Cortex of kidney (tissue), 1 donor: ENCODE results near the gene PRKAR1A.
"Not testable (repeated sequence)": the region's sequence is repeated elsewhere in the genome, so short reads cannot be mapped to it uniquely, and the experiment has no call there.

Source experiments
- DNase-seq: peaks from one replicate; lab custom pipeline; 2025; lab: John Stamatoyannopoulos, UW

PRKAR1A gene

DNA sequence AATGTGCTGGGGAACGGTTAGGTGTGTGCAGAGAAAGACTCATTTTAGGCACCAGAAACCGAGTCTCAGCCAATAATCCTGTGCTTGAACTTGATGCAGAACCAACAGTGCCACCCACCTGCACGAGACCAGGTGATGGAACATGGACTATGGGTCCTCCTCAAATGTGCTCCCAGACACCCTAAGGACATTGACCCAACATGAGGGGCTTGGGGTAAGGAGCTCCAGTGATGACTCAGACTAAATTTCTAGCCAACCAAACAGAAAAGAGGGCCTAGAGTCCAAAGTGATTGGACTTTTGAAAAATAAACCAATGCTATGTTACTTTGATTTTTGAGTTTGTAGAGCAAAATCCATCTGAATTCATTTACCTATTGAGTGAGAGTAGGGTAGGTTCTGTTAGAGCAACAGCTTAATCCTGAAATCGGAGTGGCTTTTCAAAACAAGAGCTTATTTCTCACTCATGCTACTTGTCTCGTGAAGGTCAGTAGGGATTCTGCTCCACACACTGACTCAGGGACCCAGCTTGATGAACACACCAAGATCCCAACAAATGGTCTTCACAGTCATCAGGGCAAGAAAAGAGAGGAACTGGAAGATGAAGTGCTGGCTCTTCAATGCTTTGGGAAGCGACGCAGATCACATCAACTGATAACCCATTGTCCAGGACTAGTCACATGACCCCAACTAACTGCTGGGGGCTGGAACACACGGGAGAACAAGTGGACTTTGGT, 67.1 kb downstream of the PRKAR1A start:
- DNase-seq: no peak

DNA sequence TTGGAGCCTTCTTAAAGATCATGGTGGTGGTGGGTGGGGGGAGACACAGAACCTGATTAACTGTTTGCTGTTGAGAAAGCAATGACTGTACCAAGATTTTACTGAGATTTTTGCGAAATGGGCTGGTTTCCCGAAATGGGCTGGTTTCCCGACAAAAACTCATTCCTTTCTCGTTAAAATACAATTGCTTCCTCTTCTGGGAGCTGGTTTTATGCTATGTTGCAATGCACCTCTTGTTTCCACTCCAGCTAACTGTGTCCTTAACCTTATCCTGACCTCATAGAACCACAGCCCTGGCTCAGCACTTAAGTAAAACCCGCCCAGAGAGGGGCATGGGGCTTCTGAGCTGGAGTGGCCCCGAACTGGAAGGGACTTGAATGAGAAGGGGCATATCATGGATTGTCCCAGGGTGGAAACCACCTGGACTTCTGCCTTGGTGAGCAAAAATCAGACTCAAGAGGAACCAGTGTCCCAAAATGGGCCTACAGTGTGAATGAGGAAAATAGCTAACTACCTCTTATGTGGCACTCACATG, 68.1 kb downstream of the PRKAR1A start:
- DNase-seq: no peak

DNA sequence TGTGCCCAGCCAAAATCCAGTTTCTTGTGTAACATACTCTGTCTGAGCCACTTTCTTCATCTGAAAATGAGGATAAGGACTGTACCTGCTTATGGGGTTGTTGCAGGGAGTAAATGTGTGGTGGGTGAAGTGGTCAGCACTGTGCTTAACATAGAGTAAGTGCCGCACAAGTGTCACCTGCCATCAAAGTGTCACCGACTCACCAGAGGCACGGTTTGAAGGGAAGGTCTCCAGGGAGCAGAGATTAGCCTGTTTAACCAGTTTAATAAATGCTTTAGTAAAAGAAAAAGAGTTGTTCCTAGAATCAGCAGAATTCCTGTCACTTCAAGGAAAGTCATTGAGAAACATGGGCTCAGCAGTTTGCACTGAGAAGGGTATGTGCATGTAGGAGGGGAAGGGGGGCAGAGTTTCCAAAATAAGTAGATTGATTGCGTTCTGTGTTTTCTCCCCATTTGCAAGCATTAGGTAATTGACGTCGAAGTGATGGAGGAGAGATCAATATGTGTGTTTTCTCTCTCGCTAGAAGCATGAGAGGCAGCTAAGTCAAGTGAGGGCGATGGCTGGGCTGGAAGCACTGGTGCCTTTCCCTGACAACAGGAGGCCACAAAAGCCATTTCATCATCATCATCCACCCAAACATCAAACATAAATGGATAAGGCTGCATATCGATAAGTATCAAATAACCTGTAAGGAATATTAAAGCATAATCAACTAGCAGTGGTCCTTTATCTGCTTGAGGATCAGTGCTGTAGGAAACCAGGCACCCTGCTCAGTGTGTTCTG, 69.8 kb downstream of the PRKAR1A start:
- DNase-seq: no peak

DNA sequence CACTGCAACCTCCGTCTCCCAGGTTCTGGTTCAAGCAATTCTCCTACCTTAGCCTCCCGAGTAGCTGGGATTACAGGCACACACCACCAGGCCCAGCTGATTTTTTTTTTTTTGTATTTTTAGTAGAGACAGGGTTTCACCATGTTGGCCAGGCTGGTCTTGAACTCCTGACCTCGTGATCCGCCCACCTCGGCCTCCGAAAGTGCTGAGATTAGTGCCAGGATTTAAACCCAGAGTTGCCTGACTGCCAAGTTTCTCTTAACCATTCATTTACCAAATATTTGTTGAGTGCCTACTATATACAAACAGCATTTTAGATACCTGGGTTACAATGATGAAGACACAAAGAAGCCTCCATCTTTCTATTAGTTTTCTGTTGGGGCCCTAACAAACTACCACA, 70.6 kb downstream of the PRKAR1A start:
- DNase-seq: not testable (repeated sequence)

DNA sequence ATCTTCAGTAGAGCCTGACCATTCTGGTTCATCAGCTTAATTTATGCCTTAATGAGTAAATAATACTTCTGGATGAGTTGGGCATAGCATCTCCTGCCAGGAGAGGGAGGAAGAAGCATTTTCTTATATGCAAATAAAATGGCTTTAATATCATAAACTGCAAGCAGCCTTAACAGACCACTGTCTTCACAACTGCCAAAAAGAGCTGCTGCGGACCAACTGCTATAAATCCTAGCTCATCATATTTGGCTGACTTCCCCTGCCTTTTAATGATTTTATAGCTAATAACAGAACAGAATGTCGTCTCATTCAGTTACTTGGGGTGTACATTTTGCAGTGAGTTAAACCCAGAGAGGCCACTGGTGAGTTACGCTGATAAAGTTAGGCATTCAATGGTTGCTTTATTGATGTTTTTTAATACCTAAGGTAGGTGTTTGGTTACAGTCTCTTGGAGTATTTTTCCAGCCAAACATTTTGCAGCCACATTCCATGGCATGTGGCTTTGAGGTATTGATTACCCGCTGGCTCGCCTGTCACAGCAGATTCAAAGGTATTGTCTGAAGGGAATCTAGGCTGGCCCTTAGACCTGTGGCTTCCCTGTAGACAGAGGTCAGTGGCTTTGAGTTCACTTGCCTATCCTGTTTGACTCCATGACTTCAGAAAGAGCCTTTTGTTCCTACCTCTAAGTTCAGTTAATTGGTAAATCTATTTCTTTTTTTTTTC, 72.5 kb downstream of the PRKAR1A start:
- DNase-seq: no peak

DNA sequence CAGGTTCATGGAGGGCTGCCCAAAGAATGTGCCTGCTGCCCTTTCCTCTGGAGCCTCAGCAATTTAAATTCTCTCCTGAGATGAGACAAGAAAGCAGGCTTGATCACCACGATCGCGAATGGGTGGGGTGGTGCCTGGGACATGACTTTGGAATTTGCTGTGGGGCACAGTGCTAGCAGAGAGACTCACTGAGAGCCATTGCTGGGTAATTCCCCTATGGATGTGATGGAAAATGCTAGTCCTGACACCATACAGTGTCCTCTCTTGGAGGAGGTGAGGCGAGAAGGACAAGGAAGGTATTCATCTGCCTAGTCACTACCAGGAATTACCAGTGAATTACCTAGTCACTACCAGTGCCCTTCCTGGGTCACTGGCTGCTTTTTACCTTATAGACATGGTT, 73.4 kb downstream of the PRKAR1A start:
- no peak for DNase-seq

DNA sequence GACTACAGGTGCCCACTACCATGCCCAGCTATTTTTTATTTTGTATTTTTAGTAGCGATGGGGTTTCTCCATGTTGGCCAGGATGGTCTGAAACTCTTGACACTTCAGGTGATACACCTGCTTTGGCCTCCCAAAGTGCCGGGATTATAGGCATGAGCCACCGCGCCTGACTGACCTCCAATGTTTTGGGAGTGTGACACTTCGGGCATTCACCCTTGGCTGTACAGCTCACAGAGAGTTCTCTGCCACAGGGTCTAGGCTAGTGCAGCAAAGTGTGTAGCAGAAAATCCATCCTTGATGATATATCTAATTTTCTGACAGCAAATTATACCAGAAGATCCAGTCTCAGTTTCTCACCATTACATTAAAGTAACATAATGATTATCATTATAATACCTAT, 74.8 kb downstream of the PRKAR1A start:
- DNase-seq: no peak

DNA sequence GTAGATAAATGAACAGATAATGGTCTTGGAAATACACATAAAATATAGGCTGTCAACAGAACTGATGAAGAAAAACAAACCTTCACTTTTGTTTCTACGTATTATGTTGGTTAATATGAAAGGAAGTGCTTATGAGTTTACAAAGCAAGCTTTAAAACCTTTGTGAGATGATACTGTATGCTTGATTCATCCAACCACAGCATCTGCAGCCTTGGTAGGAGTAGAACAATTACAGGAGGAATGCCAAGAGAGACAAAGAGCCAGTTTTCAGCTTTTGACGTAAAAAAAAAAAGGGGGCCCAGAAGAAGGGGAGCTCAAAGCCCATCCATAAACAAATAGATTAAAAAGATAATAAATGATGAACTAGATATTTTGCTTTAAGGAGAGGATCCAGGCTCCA, 75.6 kb downstream of the PRKAR1A start:
- no peak for DNase-seq

DNA sequence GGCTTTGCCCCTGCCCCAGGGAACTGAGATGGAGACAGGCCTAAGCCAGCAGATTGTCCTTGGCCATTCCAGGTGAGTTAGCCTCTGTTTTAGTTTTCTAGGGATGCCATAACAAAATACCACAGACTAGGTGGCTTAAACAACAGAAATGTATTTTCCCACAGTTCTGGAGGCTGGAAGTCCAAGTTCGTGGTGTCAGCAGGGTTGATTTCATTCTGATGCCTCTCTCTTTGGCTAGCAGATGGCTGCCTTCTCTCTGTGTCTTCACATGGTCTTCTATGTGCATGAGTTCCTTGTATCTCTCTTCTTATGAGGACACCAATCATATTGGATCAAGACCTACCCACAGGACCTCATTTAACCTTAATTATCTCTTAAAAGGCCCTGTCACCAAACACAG, 76.1 kb downstream of the PRKAR1A start:
- DNase-seq: no peak

DNA sequence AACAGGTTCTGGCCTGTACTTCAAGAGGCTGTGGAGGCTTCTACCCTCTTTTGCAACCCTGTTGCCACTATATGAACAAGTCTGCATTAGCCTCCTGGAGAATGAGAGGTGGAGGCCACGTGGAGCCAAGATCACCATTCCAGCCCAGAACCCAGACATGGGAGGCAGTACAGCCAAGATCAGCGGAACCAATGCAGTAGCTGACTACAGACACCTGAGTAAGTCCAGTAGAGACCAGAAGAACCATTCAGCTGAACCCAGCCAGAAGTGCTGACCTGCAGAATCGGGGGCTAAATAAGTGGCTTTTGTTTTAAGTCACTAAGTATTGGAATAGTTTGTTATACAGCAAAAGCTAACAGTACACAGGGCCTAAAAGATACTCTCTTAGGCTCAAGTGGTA, 76.9 kb downstream of the PRKAR1A start:
- no peak for DNase-seq

DNA sequence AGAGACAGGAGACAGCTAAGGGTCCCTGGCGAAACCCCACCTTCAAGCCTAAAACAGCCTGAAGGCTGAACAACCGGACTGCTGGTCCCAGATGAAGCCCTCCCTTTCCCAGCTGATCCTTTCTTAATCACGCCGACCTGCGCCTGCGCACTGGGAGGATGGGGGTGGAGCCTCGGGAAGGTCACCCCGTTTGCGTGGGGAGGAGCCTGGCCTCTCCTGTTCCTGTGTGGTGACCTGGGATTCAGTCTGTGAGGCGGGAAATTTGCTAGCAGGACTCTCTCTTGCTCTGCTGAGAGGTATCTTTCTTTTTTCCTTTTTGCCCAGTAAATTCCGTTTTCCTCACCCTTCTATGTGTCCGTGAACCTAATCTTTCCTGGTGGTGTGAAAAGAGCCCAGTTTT, 79.4 kb downstream of the PRKAR1A start:
- no peak for DNase-seq

DNA sequence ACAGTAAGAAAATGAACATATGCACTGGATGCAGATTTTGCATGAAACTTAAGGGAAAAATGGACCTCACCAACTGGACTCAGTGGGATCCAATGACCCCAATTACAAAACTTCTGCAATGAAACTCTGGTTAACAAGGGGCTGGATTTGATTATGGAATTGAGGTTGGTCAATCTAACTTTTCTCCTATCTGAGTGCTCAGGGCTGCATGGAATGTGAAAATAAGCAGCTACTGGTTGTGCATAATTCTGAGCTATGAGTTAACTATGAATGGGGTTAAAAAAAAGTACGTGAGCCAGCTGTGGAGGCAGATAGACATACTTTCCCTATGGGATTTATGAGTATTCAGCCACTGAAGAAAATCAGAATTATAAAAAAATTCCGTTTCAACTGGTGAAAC, 79.8 kb downstream of the PRKAR1A start:
- DNase-seq: no peak

DNA sequence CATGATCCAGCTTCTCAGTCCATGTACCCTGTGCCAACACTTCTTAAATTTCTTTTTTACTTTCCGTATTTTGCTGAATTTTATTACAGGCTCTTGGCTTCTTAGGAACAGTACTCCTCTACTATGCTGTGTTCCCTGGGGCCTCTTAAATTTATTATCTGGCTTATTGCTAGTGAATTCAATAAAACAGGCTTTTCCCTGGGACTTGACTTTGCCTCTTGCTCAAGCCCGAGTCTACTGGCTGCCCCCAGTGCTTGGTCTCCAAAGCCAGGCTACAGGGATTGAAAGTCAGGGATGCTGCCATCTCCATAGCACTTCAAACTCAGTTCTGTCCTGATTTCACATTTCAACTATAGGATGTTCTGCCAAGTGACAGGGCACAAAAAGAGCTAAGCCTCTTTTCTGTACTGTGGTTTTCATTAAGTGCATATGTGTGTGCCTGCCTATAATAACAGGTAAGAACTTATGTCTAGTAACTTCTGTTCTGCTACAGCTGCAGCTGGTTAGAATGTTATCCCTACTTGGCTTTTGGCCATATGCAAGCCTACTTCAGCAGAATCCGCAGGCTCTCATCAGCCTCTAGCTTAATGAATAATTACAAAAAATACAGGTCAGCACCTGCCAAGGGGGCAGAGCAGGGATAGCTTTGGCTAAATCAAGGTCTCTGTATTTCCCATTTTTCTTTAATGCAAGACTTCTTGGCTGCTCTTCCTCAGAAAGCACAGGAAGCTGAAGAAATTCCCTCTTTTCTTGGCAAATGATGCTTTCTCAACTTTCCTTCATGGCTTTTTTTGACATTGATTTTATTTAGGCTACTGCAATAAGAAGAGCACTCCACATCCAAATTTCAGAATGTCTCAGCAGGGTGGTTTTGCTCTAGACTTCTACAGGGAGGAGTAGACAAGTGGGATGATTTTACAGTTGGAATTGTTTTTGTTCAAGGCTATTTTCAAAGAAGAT, 80.7 kb downstream of the PRKAR1A start:
- DNase-seq: no peak

DNA sequence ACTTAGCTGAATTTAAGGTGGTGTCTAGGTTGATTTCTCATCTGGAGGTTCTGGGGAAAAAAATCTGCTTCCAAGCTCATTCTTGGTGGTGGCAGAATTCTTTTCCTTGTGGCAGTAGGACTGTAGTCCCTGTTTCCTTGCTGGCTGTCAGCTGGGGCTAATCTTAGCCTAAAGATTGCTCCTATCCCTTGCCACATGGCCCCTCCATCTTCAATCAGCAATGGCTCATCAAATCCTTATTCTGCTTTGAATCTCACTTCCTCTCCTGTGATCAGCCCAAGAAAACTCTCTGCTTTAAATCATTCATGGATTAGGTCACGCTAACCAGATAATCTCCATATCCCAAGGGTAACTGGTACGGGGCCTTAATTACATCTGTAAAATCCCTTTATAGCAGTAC, 82.3 kb downstream of the PRKAR1A start:
- DNase-seq: no peak

DNA sequence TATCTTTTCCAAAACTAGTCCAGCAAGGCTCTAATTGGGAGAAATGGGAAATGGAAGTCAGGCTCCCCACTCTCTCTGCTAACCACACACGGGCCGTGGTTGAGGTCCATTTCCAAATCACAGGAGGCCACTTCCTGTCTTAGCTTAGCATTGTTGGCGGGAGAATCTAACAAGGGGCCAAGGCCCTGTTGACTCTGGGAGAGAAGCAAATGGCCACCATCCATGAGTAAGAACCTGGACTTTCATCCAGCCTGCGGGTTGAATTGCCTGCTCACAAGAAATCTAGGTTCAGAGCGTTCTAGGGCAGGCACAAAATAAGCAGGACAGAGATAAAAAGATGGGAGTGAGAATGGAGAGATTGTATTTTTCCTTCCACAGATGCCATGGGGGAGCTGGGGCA, 83.3 kb downstream of the PRKAR1A start:
- no peak for DNase-seq

DNA sequence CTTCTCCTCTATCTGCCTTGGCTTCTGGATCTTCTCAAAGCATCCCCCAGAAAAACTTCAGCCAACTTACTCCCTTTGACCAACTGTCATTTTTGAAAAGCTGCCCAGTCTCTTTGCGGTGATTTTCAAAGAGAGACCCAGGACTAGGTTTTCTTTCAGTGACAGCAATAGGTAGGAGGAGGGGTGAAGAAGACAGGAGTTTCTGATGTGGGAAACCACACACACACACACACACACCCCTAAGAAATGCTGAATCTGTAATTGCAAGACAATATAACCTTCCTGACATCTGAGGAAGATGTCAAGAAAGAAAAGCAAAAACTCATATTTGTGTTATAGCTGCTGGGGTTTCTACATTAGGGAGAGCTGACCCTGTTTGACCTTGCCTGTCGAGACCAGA, 83.8 kb downstream of the PRKAR1A start:
- DNase-seq: no peak

DNA sequence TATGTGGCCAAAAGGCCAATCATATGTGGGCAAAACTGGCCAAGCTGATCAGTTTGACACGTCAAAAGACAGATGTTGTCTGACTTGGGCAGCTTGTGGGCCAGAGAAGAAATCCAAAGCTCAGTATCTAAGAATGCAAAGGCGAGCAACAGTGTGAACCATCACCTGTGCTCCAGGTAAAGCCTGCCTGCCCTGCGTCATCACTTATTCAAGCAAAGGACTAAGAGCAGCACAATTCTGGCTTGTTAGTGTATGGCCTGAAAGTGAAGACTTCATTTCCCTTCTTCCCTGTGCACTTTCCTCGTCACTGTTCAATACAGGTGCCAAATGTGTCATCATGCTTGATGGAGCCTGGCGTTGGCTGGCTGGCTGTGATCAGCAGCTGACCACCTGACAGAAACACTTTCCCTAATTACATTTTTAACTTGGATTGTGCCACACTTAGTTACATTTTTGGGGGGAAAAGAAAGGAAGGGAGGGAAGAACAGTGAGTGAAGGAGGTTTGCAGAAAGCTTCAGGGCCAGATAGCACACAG, 84.2 kb downstream of the PRKAR1A start:
- no peak for DNase-seq

DNA sequence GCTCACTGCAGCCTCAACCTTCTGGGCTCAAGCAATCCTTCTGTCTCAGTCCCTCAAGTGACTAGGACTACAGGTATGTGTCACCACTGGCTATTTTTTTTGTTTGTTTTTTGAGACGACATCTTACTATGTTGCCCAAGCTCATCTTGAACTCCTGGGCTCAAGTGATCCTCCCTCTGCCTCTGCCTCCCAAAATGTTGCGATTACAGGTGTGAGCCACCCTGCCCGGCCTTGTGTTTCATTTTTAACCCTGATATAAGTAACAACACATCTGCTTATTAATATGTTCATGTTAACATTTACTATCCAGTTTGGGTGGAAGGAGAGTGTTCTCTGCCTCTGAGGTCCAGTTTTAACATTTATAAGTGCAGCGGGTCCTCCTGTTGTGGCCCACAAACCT, 85.8 kb downstream of the PRKAR1A start:
- no peak for DNase-seq

DNA sequence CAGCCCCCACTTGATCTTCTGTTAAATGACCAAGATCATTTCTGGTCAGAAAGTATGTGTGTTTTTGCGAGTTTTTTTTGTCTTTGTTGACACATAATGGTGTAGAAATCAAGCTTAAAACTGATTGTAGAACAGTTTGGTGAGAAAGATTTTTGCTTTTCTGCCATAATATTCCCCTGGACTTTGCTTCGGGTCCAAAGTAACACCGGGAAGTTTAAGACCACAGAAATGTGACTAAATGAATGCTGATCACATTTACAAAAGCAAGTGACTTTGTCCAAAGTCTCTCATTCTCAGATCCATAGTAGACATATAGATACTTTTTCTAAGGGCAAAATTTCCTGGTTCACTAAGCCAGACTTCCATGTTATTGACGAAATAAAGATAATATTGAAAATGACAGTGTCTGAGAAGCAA, 86.3 kb downstream of the PRKAR1A start:
- DNase-seq: no peak

DNA sequence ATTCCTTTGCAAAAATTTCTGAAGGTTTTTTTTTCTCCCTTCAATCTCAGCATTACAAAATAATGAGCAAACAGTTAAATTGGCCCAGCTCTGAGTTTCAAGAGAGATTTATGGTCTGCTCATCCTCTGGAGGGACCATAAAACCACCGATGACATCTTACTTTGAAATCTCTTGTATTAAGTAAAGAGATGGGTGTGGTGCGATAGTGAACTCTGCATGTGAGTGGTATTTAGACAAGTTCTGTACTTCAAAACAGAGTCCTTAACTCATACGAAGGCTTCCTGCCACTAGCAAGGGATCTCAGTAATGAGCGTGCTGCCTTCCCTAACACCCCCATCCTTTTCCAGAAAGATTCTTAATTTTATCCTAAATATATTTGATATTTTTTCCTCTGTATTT, 86.9 kb downstream of the PRKAR1A start:
- DNase-seq: no peak

DNA sequence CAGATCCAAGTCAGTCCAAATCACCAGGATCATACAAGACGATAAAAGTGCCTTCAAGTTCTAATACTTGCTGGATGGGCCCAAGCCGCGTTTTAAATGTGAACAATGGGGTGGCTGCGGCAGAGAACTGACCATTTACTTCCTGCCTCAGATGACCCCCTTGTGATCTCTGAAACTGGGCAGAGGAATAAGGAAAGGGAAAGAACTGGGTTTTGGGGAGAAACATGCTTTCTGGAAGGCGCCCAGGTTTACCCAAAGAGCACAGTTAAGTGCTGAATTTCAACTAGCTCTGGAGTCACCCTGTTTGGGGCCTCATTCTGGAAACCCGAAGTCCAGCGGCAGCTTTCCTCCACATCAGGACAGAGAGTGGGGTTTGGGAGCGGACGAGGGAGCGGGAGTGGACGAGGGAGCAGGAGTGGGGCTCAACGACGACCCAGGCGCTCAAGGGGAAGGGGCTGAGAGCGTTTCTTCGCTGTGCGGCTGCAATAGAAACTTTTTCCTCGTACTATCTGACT, 87.4 kb downstream of the PRKAR1A start:
- DNase-seq: no peak
